GM06990 (cell line): ENCODE results near the gene GCA.

Experiments used
- DNase-seq: peaks from one replicate; pipeline ENCODE4 v3.0.0-alpha.2; 2011; ENCODE audit not compliant: insufficient read length; ENCODE audit errors: extremely low read depth
- H3K27me3 ChIP-seq: replicated peaks from 2 replicates; pipeline ENCODE4 v1.6.0; 2011; ENCODE audit warnings: low read length; ENCODE audit not compliant: control insufficient read depth, insufficient read depth
- H3K36me3 ChIP-seq: 2 replicates; pipeline ENCODE4 v1.5.1; 2011; ENCODE audit warnings: low read length; ENCODE audit not compliant: control insufficient read depth, insufficient read depth
- H3K4me3 ChIP-seq: replicated peaks from 2 replicates; pipeline ENCODE4 v1.5.1; 2011; ENCODE audit warnings: low read depth, mild to moderate bottlenecking, control low read depth, low read length
- CTCF ChIP-seq: IDR thresholded peaks from 2 replicates; pipeline ENCODE4 v1.5.1; 2011; ENCODE audit warnings: low read length, control low read depth, mild to moderate bottlenecking, inconsistent platforms; ENCODE audit not compliant: insufficient read depth, poor library complexity, severe bottlenecking

Gene GCA

GRCh38 chr2:162390801-162391200 lies 46.9 kb downstream of the GCA start:
- H3K27me3 ChIP-seq, result no peaks in the 10 kb centered on the region
- H3K4me3 ChIP-seq, result no peak overlapping the region
- H3K36me3 ChIP-seq, result no peaks in the 10 kb centered on the region
- no peak for DNase-seq
- no peak for TF ChIP-seq CTCF

GRCh38 chr2:162400336-162400735 lies 56.4 kb downstream of the GCA start:
- H3K4me3 ChIP-seq, result no peak overlapping the region
- H3K27me3 ChIP-seq, result no peaks in the 10 kb centered on the region
- TF ChIP-seq CTCF, result no peak
- no peak for DNase-seq
- no peaks in the 10 kb centered on the region for H3K36me3 ChIP-seq

GRCh38 chr2:162401871-162402270 lies 57.9 kb downstream of the GCA start:
- no peak for DNase-seq
- Histone ChIP-seq H3K27me3 (no peaks in the 10 kb centered on the region), H3K4me3 (no peak overlapping the region), H3K36me3 (no peaks in the 10 kb centered on the region)
- TF ChIP-seq CTCF, result no peak

GRCh38 chr2:162403884-162404283 lies 60.0 kb downstream of the GCA start:
- TF ChIP-seq CTCF, result no peak
- no peak for DNase-seq

More at GRCh38 chr2:162403884-162404283, 60.0 kb downstream of the GCA start:
- H3K27me3 ChIP-seq, result no peaks in the 10 kb centered on the region
- H3K36me3 ChIP-seq, result no peaks in the 10 kb centered on the region
- H3K4me3 ChIP-seq, result no peak overlapping the region
